GM23338 (cell line): ENCODE data around the gene RSRC1.

Source experiments
- CREB1 ChIP-seq: fragments of 250-450 bp; sonication (Bioruptor Pico); IDR thresholded peaks from 2 replicates; pipeline ENCODE4 v1.5.0; 2020; ENCODE audit warnings: low read depth, mild to moderate bottlenecking, moderate library complexity
- EZH2 ChIP-seq: fragments of 200-600 bp; sonication (generic); IDR thresholded peaks from one replicate; pipeline ENCODE4 v1.8.0; 2017; ENCODE audit warnings: antibody characterized with exemption, mild to moderate bottlenecking, low read depth; ENCODE audit not compliant: unreplicated experiment
- EZH2phosphoT487 ChIP-seq: fragments of 200-600 bp; sonication (generic); IDR thresholded peaks from one replicate; pipeline ENCODE4 v1.8.1; 2018; ENCODE audit warnings: antibody characterized with exemption; ENCODE audit not compliant: unreplicated experiment
- JUNB ChIP-seq: IDR thresholded peaks from one replicate; pipeline ENCODE4 v1.6.1; 2016; ENCODE audit warnings: antibody characterized with exemption; ENCODE audit not compliant: unreplicated experiment
- POLR2AphosphoS5 ChIP-seq: IDR thresholded peaks from 2 replicates; pipeline ENCODE4 v1.6.1; 2016; ENCODE audit warnings: antibody characterized with exemption, low read depth
- REST ChIP-seq: IDR thresholded peaks from one replicate; pipeline ENCODE4 v1.6.1; 2018; ENCODE audit warnings: antibody characterized with exemption; ENCODE audit not compliant: unreplicated experiment
- ZNF114 ChIP-seq: fragments of 250-450 bp; sonication (Bioruptor Pico); IDR thresholded peaks from 2 replicates; pipeline ENCODE4 v1.5.0; 2020; ENCODE audit warnings: mild to moderate bottlenecking, moderate library complexity
- ZNF331 ChIP-seq: fragments of 250-450 bp; sonication (Bioruptor Pico); IDR thresholded peaks from 2 replicates; pipeline ENCODE4 v1.5.0; 2020; ENCODE audit warnings: low read depth, mild to moderate bottlenecking, moderate library complexity
- TF ChIP-seq, protein P1 (sequence below), 2 experiments: fragments of 200-600 bp in 1 of 2; sonication (generic) in 1 of 2; conservative IDR thresholded peaks; 2 replicates each; pipeline versions ENCODE4 v1.5.1 to v1.6.1; 2016 to 2017; ENCODE audit warnings: antibody characterized with exemption in 2 of 2, low read depth in 2 of 2, mild to moderate bottlenecking in 2 of 2, moderate library complexity in 1 of 2

- TF ChIP-seq CREB1 (CRISPR knock-in tag) (no peak), EZH2 (no peak), POLR2AphosphoS5 (no peak), JUNB (no peak), ZNF114 (no peak), REST (no peak), EZH2phosphoT487 (no peak), ZNF331 (CRISPR knock-in tag) (no peak)
- TF ChIP-seq, protein P1, sequence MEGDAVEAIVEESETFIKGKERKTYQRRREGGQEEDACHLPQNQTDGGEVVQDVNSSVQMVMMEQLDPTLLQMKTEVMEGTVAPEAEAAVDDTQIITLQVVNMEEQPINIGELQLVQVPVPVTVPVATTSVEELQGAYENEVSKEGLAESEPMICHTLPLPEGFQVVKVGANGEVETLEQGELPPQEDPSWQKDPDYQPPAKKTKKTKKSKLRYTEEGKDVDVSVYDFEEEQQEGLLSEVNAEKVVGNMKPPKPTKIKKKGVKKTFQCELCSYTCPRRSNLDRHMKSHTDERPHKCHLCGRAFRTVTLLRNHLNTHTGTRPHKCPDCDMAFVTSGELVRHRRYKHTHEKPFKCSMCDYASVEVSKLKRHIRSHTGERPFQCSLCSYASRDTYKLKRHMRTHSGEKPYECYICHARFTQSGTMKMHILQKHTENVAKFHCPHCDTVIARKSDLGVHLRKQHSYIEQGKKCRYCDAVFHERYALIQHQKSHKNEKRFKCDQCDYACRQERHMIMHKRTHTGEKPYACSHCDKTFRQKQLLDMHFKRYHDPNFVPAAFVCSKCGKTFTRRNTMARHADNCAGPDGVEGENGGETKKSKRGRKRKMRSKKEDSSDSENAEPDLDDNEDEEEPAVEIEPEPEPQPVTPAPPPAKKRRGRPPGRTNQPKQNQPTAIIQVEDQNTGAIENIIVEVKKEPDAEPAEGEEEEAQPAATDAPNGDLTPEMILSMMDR (conservative IDR thresholded peaks at IDR 0.05; ENCODE audit: low read depth in 2 of 2): no peak
Measured at GRCh38 chr3:158540066-158540465, 430.2 kb downstream of the RSRC1 start.
